ENCODE measurements around the gene HYAL2. TPM values are rescaled to one million over a fixed set of nuclear protein-coding genes. Genes with fewer than 3 reads are reported as not detected.

HYAL2 gene
- total and polyA plus RNA-seq, 3 donors from 2014 or later, result 58.6 to 111 (median 90.9) TPM

DNA sequence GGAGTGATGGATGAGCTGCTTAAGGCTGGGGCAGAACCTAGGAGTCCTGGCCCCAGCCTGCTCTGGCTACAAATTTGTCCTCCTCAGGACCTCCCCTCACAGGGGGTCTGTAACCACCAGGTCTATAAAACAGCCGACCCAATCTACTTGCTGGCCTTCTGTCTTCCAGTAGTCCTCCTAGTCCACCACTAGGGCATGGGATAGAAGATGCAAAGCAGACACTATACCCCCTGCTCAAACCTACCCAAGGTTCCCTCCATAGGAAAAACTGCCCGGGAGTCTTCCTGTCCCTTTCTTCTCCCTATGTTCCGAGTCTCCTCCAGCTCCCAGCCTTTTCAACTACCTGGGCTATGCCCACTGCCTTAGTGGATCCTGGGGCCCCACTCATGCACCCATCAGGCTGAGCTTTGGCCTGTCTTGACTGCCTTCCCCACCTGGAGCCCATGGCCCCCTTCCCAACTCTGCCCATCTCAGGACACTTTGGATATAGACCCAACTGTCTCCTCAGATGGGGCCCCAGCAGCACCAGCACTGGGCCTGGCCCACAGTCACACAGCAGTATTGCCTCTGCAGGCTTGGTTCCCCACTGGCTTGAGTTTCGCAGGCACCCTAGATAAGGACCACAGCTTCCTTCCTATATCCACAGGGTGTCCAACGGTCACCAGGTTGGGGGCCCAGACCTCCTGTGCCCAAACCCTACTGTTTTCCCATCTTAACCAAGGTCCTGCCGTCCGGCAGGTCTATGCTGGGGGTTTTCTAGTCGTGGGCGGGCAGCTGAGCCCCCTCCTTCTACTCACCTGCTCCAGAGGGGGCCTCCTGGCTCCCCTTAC lies 24.4 kb downstream of the HYAL2 start:
- Histone ChIP-seq H3K27ac (peak overlapping the region; percentile 78 to 87), H3K9me3 (no peaks in the 10 kb centered on the region), H3K27me3 (no peaks in the 10 kb centered on the region), H3K4me3 (peak overlapping the region in 1 of 2 donors; percentile 81), H3K36me3 (ENCODE audit: low read depth, missing control alignments) (no peaks in the 10 kb centered on the region), H3K4me1 (peaks cover 20% of the 10 kb centered on the region)
- 33 to 51% methylated on average over 9 of the region's 9 CpGs for WGBS, 2 donors
- intact Hi-C loops (cut with DNase I; ENCODE audit: low total_unique reads), result no loop called here
- no peak for DNase-seq
- TF ChIP-seq, protein P1, sequence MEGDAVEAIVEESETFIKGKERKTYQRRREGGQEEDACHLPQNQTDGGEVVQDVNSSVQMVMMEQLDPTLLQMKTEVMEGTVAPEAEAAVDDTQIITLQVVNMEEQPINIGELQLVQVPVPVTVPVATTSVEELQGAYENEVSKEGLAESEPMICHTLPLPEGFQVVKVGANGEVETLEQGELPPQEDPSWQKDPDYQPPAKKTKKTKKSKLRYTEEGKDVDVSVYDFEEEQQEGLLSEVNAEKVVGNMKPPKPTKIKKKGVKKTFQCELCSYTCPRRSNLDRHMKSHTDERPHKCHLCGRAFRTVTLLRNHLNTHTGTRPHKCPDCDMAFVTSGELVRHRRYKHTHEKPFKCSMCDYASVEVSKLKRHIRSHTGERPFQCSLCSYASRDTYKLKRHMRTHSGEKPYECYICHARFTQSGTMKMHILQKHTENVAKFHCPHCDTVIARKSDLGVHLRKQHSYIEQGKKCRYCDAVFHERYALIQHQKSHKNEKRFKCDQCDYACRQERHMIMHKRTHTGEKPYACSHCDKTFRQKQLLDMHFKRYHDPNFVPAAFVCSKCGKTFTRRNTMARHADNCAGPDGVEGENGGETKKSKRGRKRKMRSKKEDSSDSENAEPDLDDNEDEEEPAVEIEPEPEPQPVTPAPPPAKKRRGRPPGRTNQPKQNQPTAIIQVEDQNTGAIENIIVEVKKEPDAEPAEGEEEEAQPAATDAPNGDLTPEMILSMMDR (IDR thresholded peaks at IDR 0.05), result peak in 2 of 3 experiments; percentile 12 to 20
- TF ChIP-seq POLR2A (IDR thresholded peaks at IDR 0.05), result no peak

DNA sequence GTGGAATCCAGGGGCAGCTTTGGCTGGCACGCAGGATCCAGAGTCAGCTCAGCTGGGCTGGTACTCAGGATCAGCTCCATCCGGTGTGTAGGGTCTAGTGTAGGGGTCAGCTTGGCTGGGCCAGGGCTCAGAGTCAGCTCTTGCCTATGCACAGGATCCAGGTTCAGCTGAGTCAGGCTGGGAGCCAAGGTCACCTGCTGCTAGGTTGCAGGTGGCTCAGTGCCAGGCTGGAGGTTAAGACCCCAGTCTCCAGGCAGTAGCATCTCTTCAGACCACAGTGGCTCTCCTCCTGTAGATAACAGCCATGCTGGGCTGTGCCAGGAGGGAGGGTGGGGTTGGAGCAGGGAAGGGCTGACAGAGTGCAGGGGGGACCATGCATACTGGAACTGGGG lies 25.2 kb downstream of the HYAL2 start:
- intact Hi-C loops (cut with DNase I; ENCODE audit: low total_unique reads), result no loop called here
- no peaks in the 10 kb centered on the region for H3K9me3 ChIP-seq
- DNase-seq, result no peak
- WGBS, 2 donors, result 75 to 93% methylated on average over 2 of the region's 2 CpGs
- no peak overlapping the region for H3K4me3 ChIP-seq
- H3K36me3 ChIP-seq (ENCODE audit: low read depth, missing control alignments), result no peaks in the 10 kb centered on the region
- no peak overlapping the region for H3K27ac ChIP-seq
- H3K4me1 ChIP-seq, result peaks cover 21% of the 10 kb centered on the region
- H3K27me3 ChIP-seq, result no peaks in the 10 kb centered on the region
- TF ChIP-seq, protein P1 (IDR thresholded peaks at IDR 0.05), result no peak
- no peak for TF ChIP-seq POLR2A (IDR thresholded peaks at IDR 0.05)

DNA sequence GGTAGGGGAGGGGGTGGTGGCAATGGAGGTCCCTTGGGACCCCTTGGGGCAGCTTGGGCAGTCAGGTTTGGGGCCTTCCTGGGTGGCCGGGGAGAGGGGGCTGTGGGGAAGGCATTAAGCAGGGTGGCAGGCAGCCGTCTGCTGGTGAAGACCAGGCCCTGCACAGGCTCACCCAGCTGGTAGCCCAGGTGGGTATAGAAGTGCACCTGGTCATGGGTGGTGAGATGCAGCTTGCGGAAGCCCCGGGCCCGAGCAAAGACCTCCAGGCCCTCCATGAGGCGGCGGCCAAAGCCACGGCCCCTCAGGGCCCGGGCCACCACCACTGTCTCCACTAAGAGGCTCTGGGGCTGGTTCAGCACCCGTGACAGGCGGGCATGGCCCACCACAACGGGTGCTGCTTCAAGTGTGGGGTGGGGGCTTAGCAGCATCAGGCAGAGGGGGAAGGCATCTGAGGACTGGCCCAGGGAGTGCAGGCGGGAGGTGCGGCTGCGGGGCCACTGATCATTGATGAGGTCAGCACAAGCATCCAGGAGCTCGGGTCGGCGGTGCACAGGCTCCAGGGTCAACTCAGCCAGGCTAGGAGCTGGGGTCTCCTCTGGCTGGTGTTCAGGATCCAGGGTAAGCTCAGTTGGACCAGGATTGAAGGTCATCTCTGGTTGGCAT lies 25.7 kb downstream of the HYAL2 start:
- H3K36me3 ChIP-seq (ENCODE audit: low read depth, missing control alignments), result no peaks in the 10 kb centered on the region
- no peaks in the 10 kb centered on the region for H3K9me3 ChIP-seq
- no peak for DNase-seq
- WGBS, 2 donors, result 94 to 96% methylated on average over 9 to 18 of the region's 18 CpGs
- intact Hi-C loops (cut with DNase I; ENCODE audit: low total_unique reads), result no loop called here
- no peak overlapping the region for H3K27ac ChIP-seq
- H3K27me3 ChIP-seq, result no peaks in the 10 kb centered on the region
- no peak overlapping the region for H3K4me3 ChIP-seq
- TF ChIP-seq, protein P1 (IDR thresholded peaks at IDR 0.05), result no peak
- no peak for TF ChIP-seq POLR2A (IDR thresholded peaks at IDR 0.05)
- H3K4me1 ChIP-seq, result peaks cover 21% of the 10 kb centered on the region

DNA sequence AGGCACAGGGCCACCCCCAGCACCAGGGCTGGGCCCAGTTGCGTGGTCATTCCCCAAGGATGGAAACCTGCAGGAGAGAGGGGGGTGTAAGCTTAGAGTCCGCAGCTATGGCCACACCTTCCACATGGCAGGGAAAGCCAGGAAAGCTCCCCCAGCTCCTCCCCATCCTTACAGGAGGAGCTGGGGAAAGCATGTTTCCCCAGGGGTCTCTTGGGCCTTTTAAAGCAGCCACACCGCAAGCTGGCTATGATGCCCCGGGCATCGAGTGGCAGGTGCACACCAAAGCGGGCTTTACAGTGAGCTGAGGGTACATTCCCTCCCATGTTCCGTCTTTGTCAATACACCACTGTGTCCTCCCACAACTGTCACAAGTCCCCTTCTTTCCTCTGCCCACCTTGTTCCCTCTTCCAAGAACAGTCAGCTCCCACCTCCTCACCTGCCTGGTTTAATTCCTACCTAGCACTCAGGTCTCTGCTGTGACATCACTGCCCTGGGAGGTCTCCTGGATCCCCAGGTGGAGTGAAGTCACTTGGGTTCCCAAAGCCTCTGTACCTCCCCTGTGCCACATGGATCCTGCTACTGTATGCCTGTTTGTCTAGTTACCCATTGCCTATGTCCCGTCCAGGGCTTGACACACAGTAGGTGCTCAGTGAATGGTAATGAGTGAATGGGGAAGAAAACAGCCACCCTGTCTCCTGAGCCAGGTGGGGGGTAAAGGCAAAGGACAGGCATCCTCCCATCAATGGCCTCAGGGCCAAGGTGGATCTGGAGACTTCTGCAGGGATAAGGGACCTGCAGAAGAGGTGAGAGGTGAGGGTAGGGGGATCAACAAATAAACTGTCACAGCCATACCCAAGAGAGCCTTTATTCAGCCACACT lies 26.8 kb downstream of the HYAL2 start:
- Histone ChIP-seq H3K4me3 (no peak overlapping the region), H3K9me3 (no peaks in the 10 kb centered on the region), H3K36me3 (ENCODE audit: low read depth, missing control alignments) (no peaks in the 10 kb centered on the region), H3K27ac (no peak overlapping the region), H3K27me3 (no peaks in the 10 kb centered on the region), H3K4me1 (peaks cover 31% of the 10 kb centered on the region)
- intact Hi-C loops (cut with DNase I; ENCODE audit: low total_unique reads), result no loop called here
- 82 to 91% methylated on average over 8 of the region's 8 CpGs for WGBS, 2 donors
- TF ChIP-seq POLR2A (IDR thresholded peaks at IDR 0.05), result no peak
- TF ChIP-seq, protein P1 (IDR thresholded peaks at IDR 0.05), result no peak
- DNase-seq, result no peak

All from testis (tissue), 3 donors.